ENCODE measurements around the gene CALML3. TPM values are rescaled to one million over a fixed set of nuclear protein-coding genes. Genes with fewer than 3 reads are reported as not detected.

The CALML3 gene
- total and polyA plus RNA-seq, 12 donors: 0.04 TPM; not detected in 11

DNA sequence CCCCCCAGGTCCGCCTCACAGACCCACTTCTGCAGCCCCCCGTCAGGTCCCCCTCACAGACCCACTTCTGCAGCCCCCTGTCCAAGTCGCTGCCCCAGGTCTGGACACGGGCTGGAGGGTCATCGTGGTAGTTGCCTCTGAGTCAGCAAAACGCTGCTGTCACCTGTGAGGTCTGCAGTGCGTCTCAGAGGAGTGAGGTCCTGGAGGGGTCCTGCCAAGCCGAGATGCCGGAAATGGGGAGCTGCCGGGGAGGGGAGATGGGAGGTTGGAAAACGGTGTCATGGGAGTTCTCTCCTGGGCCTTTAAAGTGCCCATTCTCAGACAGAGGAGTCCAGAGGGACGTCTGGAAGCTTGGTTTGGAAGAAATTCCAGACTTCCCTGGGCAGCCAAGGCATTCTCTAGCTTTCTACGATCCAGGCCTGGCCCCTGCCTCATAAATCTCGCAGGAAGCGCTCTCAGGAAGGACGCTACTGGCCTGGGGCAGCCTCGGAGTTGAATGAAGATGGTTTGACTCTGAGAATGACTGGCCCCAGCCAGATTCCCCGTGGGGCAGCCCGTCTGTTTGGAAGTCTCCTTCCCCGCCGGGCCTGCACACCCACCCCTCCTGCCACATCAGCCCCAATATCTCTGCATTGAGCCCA, 38.7 kb downstream of the CALML3 start:
- H3K9me3 ChIP-seq: no peaks in the 10 kb centered on the region
- no peaks in the 10 kb centered on the region for H3K36me3 ChIP-seq
- H3K4me1 ChIP-seq: peaks cover 0 to 6% (median 0%) of the 10 kb centered on the region in 9 donors
- DNase-seq (no peak), ATAC-seq (no peak)
- WGBS, 2 donors: 61 to 64% methylated on average over 21 of the region's 21 CpGs
- intact Hi-C loops (cut with DNase I): no loop called here
- TF ChIP-seq, protein P1, sequence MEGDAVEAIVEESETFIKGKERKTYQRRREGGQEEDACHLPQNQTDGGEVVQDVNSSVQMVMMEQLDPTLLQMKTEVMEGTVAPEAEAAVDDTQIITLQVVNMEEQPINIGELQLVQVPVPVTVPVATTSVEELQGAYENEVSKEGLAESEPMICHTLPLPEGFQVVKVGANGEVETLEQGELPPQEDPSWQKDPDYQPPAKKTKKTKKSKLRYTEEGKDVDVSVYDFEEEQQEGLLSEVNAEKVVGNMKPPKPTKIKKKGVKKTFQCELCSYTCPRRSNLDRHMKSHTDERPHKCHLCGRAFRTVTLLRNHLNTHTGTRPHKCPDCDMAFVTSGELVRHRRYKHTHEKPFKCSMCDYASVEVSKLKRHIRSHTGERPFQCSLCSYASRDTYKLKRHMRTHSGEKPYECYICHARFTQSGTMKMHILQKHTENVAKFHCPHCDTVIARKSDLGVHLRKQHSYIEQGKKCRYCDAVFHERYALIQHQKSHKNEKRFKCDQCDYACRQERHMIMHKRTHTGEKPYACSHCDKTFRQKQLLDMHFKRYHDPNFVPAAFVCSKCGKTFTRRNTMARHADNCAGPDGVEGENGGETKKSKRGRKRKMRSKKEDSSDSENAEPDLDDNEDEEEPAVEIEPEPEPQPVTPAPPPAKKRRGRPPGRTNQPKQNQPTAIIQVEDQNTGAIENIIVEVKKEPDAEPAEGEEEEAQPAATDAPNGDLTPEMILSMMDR (IDR thresholded peaks at IDR 0.05): no peak
- H3K27me3 ChIP-seq: no peaks in the 10 kb centered on the region
- peak overlapping the region in 1 of 10 donors; percentile 42 for H3K27ac ChIP-seq
- no peak overlapping the region for H3K4me3 ChIP-seq

DNA sequence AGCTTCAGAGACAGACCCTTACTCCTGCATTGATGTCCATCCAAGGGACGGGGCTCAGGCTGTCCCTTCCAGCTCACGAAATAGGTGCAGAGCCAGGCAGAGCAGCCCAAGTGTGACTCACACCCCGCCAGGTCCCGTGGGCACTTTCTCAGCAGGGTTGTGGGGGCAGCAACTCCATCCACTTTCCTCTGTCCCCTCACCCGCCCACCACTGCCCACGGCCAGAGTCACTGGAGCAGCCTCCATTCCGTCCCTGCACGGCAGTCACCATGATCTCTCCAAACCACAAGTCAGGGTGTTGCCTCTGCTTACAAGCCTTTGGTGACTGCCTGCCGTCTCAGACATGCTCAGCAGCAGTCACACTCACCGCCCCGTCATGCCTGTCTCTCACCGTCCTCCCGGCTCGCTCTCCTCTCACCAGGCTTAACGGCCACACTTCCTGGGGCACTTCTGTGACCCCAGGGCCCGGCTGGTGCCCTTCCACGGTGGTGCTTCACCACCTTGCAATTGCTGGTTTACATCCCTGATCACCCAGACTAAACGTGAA, 39.3 kb downstream of the CALML3 start:
- Histone ChIP-seq H3K27me3 (no peaks in the 10 kb centered on the region), H3K36me3 (no peaks in the 10 kb centered on the region), H3K27ac (peak overlapping the region in 1 of 10 donors; percentile 42), H3K4me1 (peaks cover 0 to 6% (median 0%) of the 10 kb centered on the region in 9 donors), H3K4me3 (no peak overlapping the region), H3K9me3 (no peaks in the 10 kb centered on the region)
- TF ChIP-seq, protein P1 (IDR thresholded peaks at IDR 0.05): no peak
- 71 to 74% methylated on average over 18 of the region's 18 CpGs for WGBS, 2 donors
- DNase-seq: no peak
- peak in 4 of 8 donors; percentile 8 to 18 (median 14) for ATAC-seq
- intact Hi-C loops (cut with DNase I): no loop called here

GRCh38 chr10:5564537-5565204, 39.9 kb downstream of the CALML3 start:
- H3K27ac ChIP-seq: peak overlapping the region in 1 of 10 donors; percentile 42
- no peaks in the 10 kb centered on the region for H3K27me3 ChIP-seq
- H3K4me3 ChIP-seq: no peak overlapping the region
- DNase-seq (no peak), ATAC-seq (peak in 1 of 8 donors; percentile 16)
- WGBS, 2 donors: 62 to 71% methylated on average over 17 of the region's 17 CpGs
- no peaks in the 10 kb centered on the region for H3K9me3 ChIP-seq
- intact Hi-C loops (cut with DNase I): no loop called here
- TF ChIP-seq, protein P1 (IDR thresholded peaks at IDR 0.05): no peak
- peaks cover 0 to 6% (median 0%) of the 10 kb centered on the region in 9 donors for H3K4me1 ChIP-seq
- no peaks in the 10 kb centered on the region for H3K36me3 ChIP-seq

GRCh38 chr10:5565205-5565545, 40.4 kb downstream of the CALML3 start:
- Histone ChIP-seq H3K4me1 (peaks cover 0 to 6% (median 0%) of the 10 kb centered on the region in 9 donors), H3K27ac (no peak overlapping the region), H3K36me3 (no peaks in the 10 kb centered on the region), H3K27me3 (no peaks in the 10 kb centered on the region), H3K9me3 (no peaks in the 10 kb centered on the region), H3K4me3 (no peak overlapping the region)
- 98% methylated on average over 8 of the region's 8 CpGs for WGBS, 2 donors
- TF ChIP-seq, protein P1 (IDR thresholded peaks at IDR 0.05): no peak
- DNase-seq (no peak), ATAC-seq (no peak)
- intact Hi-C loops (cut with DNase I): no loop called here

Data from heart right ventricle (tissue), 16 donors.